HG02870 (cell line): ENCODE data around the gene WEE2.
A peak's percentile ranks its signal among the peaks of the same experiment; 100 is the strongest.

Source experiments
- ATAC-seq: cut with Tn5 transposase; IDR thresholded peaks from one replicate; pipeline ENCODE4 v1.9.1; 2021; ENCODE audit warnings: mild to moderate bottlenecking, moderate library complexity; ENCODE audit not compliant: unreplicated experiment

The WEE2 gene

DNA sequence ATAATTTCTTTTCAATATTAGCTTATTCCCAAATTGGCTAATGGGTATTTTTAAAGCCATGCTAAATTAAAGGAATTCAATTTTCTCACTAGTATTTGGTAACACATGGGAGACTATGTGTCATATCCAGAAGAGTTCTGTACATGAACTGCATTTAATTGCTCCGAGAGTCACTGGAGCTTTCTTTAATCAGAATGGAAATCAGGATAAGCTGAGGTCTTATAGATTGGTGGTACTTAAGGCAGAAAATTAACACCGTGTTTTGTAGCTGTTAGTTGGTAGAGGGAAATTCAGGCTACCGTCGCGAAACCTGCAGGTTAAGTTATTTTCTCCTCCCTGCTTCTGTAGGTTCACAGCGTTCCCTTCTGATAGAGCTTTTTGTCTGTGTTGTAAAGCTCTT is at the start of gene WEE2:
TSS of gene WEE2 (plus strand) at position 3 of the 400 bp plus-strand sequence. CDS start 406 bp downstream, outside the sequence.
- no peak for ATAC-seq

DNA sequence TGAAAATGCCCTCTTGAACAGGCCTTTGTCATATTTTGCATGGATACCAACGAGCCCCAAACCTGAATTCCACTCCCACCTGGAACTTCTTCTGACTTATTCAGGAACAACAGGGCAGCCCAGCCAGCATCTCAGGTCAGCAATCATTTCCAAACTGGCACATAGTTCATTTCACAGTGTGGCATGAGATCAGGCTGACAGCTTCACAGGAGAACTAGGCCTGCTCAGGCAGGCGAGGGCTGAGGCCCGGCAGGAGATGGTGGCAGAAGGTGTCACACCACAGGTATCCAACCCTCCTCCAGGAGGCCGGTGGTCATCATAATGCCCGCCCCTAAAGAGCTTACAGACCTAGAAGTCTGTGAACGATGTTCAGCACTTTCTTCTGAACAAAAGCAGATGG is 48.7 kb upstream of the WEE2 start:
- no peak for ATAC-seq

- no peak for ATAC-seq
Measured at GRCh38 chr7:141660259-141660658, 47.9 kb upstream of the WEE2 start.

DNA sequence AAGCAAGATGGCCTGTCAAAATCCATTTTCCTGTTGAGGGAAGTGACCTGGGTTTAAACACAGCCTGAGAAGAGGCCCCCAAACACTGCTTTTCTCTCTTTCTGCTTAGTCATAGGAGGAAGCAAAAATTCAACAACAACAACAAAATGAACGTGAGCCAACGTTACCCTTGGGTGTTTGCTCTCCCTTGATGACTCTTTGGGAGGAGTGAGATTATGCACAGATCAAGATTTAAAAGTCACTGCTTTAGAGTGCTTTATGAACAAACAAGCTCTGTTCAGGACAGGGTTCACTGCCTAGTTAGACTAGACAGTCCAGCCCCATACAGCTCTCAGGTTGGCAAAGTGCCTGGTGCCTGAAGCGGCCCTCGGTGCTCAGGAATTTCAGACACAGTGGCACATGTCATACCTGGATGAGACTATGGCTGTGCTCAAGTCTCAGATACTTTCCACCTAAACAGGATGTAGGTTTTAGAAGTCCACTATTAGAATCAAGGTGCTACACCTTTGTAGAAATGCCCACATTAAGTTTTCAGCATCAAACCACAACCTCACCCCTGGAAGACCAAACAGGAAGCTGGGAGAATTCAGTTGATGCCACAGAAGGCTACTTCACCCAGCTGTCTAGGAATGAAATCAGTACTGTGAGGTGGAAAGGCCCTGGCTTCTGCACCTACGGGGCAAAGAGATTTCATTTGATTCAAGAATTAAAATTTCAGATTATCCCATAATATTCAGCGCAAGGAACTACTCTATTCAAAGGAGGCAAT is 44.9 kb upstream of the WEE2 start:
- no peak for ATAC-seq

GRCh38 chr7:141664450-141664849 is 43.7 kb upstream of the WEE2 start:
- no peak for ATAC-seq

DNA sequence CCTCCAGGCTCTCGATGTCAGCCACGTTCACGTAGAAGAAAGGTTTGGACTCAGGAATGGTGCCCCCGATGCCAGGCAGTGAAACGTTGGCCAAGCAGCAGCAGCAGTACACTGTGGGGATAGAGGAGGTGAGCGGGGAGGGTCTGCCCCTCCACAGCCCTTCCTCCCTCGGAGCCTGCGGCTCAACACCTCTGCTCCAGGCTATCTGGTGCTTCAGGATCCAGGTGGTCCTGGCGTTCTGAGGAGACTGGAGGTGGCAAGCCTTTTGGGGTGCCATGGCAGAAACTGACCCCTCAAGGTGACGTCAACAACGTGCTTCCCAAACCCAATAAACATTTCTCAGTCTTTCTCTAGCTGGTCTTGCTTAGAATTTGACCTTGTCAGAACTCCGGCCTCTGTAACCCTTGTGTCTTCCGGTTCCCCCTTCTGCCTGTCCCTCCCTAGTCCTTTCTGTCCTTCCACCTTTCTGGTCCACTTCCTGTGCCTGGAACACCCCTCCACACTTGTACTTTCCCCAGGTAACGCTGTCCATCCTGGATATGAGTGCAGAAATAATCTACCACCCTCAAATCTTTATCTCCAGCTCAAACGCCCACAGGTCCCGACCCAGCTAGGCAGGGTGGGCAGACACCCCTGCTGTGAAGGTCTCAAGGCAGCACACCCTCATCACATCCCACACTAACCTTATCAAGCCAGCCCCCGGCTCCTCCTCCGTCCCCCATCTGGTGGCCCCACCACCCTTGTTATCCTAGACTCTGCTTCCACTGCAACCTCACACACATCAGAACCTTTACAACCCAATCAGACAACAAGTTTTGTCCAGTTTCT is 42.7 kb upstream of the WEE2 start:
- ATAC-seq, result no peak

- ATAC-seq, result no peak
Measured at GRCh38 chr7:141666071-141666470, 42.1 kb upstream of the WEE2 start.

GRCh38 chr7:141668853-141669252 is 39.3 kb upstream of the WEE2 start:
- ATAC-seq, result no peak

GRCh38 chr7:141671705-141672496 is 36.3 kb upstream of the WEE2 start:
- no peak for ATAC-seq

DNA sequence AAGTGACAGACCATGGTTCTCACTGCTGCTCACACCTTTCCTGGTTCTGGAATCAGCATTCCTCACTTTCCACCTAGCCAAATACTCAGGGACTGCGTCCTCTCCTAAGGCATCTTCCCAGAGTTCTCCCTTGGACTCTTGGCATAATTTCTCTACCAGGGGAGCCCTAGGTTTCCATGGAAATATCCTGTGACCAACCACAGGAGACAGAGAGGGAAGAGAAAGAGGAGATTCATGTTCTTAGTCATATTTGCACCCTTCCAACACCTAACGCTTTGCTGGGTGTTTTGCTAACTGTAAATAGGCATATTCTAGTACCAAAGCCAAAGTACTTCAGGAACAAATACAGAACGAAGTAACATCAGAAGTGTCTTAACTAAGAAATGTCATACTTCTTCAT is 34.8 kb upstream of the WEE2 start:
- no peak for ATAC-seq

GRCh38 chr7:141674171-141674671 is 33.9 kb upstream of the WEE2 start:
- ATAC-seq, result no peak

DNA sequence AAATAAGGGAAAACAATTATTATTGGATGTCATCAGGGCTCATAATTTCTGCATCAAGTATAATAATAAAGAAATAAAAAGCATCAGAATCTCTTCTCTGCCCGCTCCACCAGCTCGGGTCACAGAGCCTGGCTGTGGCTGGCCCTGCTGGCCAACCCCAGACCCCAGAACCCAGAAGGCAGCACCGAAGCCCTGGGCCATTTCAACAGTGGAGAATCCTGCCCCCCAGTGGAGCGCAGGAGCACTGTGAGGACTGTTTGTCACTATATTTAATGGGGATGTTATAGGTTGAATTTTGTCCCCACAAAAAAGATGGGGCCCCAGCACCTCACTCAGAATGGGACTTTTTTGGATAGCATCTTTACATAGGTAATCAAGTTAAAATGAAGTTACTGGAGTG is 33.5 kb upstream of the WEE2 start:
- ATAC-seq, result no peak

DNA sequence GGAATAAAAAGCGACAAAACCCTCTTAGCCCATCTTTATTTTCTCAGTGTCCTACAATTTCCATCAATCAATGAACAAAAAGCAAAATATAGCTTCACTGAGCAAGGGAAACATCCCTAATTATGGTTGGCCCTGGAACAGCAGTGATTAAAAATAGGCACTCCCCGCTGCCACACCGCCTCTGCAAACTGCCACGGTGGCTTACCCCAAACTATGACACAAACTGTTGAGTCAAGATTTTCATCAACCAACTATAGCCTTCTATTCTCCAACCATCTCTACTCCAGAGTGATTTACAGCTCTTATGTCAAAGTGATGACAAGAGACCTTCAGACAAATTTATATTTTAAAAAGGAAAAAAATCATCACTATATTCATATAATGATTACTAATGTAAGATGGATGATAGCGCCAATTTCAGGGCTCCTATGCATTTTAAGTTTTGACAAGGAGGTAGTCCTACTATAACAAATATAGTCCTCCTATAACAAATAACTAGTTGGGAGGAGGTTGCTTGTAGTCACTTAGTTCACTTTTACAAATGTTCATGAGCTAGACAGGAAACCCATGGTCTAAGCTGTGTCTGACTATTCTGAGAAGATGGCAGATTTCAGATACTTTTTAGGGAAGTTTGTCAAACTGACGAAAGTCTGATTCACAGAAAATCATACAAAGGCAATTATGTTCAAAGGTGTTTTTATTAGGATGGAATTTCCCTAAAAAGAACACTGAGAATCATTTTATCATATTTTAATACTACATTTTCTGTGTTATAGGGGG is 32.5 kb upstream of the WEE2 start:
- ATAC-seq, result no peak

DNA sequence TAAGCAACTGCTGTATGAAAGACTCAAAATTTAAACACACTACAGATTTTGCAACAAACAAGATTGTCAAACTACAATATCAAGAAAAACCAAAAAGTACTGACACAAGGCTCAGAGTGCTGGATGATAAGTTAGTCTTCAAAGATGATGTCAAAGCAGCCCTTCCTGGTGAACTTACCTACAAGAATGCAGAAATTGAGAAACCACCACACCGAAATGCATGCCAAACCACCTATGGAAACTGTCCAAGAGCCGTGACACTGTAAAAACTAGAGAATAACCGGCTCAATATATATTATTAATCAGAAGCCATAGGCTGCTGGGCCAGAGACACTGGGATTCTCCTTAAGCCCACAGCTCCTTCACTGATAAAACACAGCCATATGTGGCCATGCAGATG is 31.5 kb upstream of the WEE2 start:
- ATAC-seq, result no peak

DNA sequence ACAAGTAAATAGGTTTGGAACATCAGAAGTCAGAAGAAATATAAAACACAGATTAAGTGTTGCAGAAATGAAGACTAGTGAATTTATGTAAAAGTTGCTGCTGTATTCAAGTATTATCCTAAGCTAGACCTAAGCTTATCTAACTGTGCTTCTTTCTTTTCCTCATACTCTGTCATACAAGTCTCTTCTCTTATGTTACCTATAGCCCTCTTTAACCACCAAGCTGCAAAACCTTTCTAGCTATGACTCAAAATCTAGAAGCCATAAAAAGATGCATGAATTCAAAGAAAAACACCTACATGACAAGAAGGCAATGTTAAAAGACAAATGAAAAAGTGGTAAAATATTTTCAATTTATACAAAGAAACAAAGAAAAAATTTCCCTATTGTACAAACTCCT is 29.1 kb upstream of the WEE2 start:
- peak; percentile 88 for ATAC-seq

DNA sequence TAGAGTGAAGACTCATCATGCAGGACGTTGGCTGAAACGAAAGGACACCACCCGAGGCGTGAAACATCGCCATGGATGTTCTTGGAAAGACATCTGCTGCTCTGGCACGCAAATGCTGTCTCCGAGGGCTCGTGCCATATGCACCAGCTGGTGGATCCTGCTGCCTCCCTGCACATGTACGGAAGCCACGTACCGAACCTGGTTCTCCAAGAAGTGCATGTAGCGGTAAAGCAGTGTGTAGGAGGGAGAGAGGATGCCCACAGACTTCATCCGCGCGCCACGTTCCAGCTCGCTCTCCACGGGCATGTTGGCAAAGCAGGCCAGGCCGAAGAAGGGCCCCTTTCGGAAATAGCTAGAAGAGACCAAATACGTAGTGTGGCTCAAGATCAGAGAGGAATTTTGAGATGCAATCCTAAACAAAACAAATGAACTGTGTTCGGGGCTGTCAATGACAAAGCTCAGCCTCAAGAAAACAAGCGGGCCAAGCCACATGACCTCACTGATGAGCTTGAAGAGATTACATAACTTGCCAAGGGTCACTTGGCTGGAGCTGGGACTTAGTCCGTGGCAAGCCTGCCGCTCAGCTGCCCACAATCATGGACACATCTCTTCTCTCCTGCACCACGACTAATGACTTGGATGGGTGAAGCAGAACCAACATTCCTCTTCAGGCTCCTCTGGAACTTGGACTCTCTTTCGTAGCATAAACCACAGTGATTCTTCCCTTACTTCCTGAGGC is 22.7 kb upstream of the WEE2 start:
- no peak for ATAC-seq

DNA sequence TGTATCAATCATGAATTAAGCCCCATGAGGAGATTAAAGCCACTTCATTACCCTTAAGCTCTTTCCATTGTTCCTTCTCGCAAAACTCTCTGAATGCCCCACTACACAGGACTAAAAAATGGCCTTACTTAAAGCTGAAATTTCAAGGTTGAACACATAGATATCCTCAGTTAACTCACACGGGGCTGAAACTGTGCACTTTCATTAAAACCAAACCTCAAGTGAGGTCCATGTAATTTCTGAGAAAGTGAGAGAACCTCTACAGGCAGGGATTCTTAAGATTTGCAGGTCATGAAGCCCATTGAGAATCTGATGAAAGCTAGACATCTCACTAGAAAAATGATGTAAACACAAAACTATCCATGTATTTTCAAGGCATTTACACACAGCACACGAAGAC is 22.1 kb upstream of the WEE2 start:
- ATAC-seq, result peak; percentile 59

DNA sequence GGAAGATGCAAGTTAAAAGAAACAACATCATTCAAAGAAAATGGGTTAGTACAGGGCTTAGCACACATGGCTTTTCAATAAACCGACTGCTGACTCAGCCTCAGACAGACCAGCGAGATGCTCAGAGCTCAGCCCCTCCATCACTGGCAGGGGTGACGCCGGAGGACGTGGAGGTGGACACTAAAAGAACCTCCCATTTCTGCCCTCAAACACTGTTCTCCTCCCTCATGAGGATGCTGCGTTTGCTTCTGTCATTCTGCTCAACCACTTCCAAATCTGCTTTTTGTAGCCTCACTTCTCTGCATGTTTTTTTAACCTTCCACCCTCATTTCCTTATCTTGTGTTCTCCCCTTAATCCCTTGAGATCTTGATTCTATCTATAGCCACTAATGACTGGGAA is 21.5 kb upstream of the WEE2 start:
- no peak for ATAC-seq

DNA sequence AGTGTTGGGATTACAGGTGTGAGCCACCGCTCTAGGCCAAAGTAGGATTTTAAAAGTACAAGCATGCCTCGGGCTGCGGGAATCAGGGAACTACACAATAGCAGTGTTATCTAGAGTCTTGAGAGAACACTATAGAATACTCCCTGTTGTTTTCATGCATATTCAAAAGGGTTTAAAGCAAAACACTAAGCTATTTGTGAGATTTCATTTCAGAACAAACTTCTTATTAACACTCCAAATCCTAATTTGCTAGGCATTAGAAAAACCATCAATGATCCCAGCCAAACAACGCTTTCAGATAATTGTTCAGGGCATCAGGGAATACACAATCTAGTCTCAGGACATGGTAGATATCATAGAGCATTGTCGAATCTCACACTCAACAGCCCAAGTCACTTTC is 20.1 kb upstream of the WEE2 start:
- ATAC-seq, result no peak
